Measurements from ENCODE around the gene GRIP1.

Gene GRIP1

DNA sequence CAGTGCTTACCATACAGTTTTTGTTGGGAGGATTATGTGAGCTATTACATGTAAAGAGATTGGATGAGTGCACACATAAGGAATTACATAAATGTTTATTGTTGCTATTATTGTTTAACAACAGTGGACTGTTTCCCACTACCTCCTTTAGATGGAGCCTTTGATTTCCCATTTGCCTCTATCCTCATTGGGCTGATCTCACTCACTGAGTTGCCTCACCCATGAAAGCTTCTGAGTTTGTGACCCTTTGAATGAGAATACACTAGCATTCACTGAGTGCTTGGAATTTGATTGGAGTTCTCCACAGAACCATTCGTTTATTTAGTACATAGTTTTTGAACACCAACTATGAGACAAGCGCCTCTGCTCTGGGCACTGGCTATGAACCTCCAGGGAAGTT lies 255.6 kb downstream of the GRIP1 start:
- H3K27me3 ChIP-seq (ENCODE audit: insufficient read depth, poor library complexity, severe bottlenecking): no peaks in the 10 kb centered on the region
- H3K4me3 ChIP-seq (replicated peaks; ENCODE audit: insufficient read depth, low read length): no peak overlapping the region
- TF ChIP-seq POLR2AphosphoS5 (IDR thresholded peaks at IDR 0.05; ENCODE audit: low read depth): no peak
- no peak for TF ChIP-seq GABPA (IDR thresholded peaks at IDR 0.05; ENCODE audit: low read depth)
- TF ChIP-seq, protein P1, sequence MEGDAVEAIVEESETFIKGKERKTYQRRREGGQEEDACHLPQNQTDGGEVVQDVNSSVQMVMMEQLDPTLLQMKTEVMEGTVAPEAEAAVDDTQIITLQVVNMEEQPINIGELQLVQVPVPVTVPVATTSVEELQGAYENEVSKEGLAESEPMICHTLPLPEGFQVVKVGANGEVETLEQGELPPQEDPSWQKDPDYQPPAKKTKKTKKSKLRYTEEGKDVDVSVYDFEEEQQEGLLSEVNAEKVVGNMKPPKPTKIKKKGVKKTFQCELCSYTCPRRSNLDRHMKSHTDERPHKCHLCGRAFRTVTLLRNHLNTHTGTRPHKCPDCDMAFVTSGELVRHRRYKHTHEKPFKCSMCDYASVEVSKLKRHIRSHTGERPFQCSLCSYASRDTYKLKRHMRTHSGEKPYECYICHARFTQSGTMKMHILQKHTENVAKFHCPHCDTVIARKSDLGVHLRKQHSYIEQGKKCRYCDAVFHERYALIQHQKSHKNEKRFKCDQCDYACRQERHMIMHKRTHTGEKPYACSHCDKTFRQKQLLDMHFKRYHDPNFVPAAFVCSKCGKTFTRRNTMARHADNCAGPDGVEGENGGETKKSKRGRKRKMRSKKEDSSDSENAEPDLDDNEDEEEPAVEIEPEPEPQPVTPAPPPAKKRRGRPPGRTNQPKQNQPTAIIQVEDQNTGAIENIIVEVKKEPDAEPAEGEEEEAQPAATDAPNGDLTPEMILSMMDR (IDR thresholded peaks at IDR 0.05; ENCODE audit: insufficient read depth, low read length): no peak
- TF ChIP-seq, protein P2, sequence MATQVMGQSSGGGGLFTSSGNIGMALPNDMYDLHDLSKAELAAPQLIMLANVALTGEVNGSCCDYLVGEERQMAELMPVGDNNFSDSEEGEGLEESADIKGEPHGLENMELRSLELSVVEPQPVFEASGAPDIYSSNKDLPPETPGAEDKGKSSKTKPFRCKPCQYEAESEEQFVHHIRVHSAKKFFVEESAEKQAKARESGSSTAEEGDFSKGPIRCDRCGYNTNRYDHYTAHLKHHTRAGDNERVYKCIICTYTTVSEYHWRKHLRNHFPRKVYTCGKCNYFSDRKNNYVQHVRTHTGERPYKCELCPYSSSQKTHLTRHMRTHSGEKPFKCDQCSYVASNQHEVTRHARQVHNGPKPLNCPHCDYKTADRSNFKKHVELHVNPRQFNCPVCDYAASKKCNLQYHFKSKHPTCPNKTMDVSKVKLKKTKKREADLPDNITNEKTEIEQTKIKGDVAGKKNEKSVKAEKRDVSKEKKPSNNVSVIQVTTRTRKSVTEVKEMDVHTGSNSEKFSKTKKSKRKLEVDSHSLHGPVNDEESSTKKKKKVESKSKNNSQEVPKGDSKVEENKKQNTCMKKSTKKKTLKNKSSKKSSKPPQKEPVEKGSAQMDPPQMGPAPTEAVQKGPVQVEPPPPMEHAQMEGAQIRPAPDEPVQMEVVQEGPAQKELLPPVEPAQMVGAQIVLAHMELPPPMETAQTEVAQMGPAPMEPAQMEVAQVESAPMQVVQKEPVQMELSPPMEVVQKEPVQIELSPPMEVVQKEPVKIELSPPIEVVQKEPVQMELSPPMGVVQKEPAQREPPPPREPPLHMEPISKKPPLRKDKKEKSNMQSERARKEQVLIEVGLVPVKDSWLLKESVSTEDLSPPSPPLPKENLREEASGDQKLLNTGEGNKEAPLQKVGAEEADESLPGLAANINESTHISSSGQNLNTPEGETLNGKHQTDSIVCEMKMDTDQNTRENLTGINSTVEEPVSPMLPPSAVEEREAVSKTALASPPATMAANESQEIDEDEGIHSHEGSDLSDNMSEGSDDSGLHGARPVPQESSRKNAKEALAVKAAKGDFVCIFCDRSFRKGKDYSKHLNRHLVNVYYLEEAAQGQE (IDR thresholded peaks at IDR 0.05; ENCODE audit: insufficient replicate concordance, low read depth): no peak
- TF ChIP-seq SPI1 (IDR thresholded peaks at IDR 0.05; ENCODE audit: borderline replicate concordance, low read depth): no peak
- DNase-seq (ENCODE audit: low read depth in 1 of 2, low spot score in 1 of 2): no peak
- H3K27ac ChIP-seq (replicated peaks): no peak overlapping the region

DNA sequence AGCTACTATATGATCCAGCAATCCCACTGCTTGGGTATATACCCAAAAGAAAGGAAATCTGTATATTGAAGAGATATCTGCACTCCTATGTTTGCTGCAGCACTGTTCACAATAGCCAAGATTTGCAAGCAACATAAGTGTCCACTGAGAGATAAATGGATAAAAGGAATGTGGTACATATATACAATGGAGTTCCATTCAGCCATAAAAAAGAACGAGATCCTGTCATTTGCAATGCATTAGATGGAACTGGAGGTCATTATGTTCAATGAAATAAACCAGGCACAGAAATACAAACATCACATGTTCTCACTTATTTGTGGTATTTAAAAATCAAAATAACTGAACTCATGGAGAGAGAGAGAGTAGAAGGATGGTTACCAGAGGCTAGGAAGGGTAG lies 260.0 kb downstream of the GRIP1 start:
- no peak for TF ChIP-seq POLR2AphosphoS5 (IDR thresholded peaks at IDR 0.05; ENCODE audit: low read depth)
- TF ChIP-seq, protein P2 (IDR thresholded peaks at IDR 0.05; ENCODE audit: insufficient replicate concordance, low read depth): no peak
- TF ChIP-seq, protein P1 (IDR thresholded peaks at IDR 0.05; ENCODE audit: insufficient read depth, low read length): no peak
- TF ChIP-seq SPI1 (IDR thresholded peaks at IDR 0.05; ENCODE audit: borderline replicate concordance, low read depth): no peak
- TF ChIP-seq GABPA (IDR thresholded peaks at IDR 0.05; ENCODE audit: low read depth): no peak
- no peak for DNase-seq (ENCODE audit: low read depth in 1 of 2, low spot score in 1 of 2)
- no peaks in the 10 kb centered on the region for H3K27me3 ChIP-seq (ENCODE audit: insufficient read depth, poor library complexity, severe bottlenecking)
- H3K4me3 ChIP-seq (replicated peaks; ENCODE audit: insufficient read depth, low read length): no peak overlapping the region
- no peak overlapping the region for H3K27ac ChIP-seq (replicated peaks)

DNA sequence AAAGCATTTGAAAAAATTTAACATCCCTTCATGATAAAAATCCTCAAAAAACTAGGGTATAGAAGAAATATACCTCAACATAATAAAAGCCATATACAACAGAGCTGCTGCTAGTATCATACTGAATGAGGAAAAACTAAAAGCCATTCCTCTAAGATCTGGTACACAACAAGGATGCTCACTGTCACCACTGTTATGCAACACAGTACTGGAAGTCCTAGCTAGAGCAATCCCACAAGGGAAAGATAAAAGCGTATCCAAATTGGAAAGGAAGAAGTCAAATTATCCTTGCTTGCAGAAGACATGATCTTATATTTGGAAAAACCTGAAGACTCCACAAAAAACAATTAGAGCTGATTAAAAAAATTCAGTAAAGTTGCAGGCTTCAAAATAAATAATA lies 261.7 kb downstream of the GRIP1 start:
- no peak overlapping the region for H3K4me3 ChIP-seq (replicated peaks; ENCODE audit: insufficient read depth, low read length)
- H3K27me3 ChIP-seq (ENCODE audit: insufficient read depth, poor library complexity, severe bottlenecking): no peaks in the 10 kb centered on the region
- TF ChIP-seq POLR2AphosphoS5 (IDR thresholded peaks at IDR 0.05; ENCODE audit: low read depth) (no peak), GABPA (IDR thresholded peaks at IDR 0.05; ENCODE audit: low read depth) (no peak), SPI1 (IDR thresholded peaks at IDR 0.05; ENCODE audit: borderline replicate concordance, low read depth) (no peak)
- TF ChIP-seq, protein P2 (IDR thresholded peaks at IDR 0.05; ENCODE audit: insufficient replicate concordance, low read depth): no peak
- TF ChIP-seq, protein P1 (IDR thresholded peaks at IDR 0.05; ENCODE audit: insufficient read depth, low read length): no peak
- DNase-seq (ENCODE audit: low read depth in 1 of 2, low spot score in 1 of 2): no peak
- H3K27ac ChIP-seq (replicated peaks): no peak overlapping the region
